Cardiac muscle cell (in vitro differentiated cells and primary cell): Measurements from ENCODE around the gene MMP7. TPM values are rescaled to one million over a fixed set of nuclear protein-coding genes. Genes with fewer than 3 reads are reported as not detected.

Experiments
- DNase-seq, 2 donors: peaks; one replicate each; pipeline versions ENCODE4 v3.0.0 to v3.0.0-alpha.2; 2010 to 2017; ENCODE audit warnings: low read depth in 1 of 2, low spot score in 1 of 2
- H3K27ac ChIP-seq: fragments of 200-600 bp; sonication (generic); 2 replicates; pipeline ENCODE4 v1.5.1; 2016
- H3K27me3 ChIP-seq: fragments of 200-600 bp; sonication (generic); 2 replicates; pipeline ENCODE4 v1.6.0; 2016; ENCODE audit warnings: control low read depth
- H3K36me3 ChIP-seq: fragments of 200-600 bp; sonication (generic); 2 replicates; pipeline ENCODE4 v1.5.1; 2016; ENCODE audit warnings: control low read depth
- H3K4me1 ChIP-seq: fragments of 200-600 bp; sonication (generic); 2 replicates; pipeline ENCODE4 v1.8.1; 2017; ENCODE audit warnings: low read depth, mild to moderate bottlenecking, mixed run types
- H3K4me3 ChIP-seq: fragments of 200-600 bp; sonication (generic); 2 replicates; pipeline ENCODE4 v1.5.1; 2016; ENCODE audit warnings: mild to moderate bottlenecking
- H3K9me3 ChIP-seq: fragments of 200-600 bp; sonication (generic); 2 replicates; pipeline ENCODE4 v1.5.1; 2017; ENCODE audit warnings: low read depth, mild to moderate bottlenecking, control low read depth
- CTCF ChIP-seq: IDR thresholded peaks from 2 replicates; pipeline ENCODE4 v1.5.1; 2012; ENCODE audit warnings: low read depth, mild to moderate bottlenecking, low read length
- polyA plus RNA-seq: library from polyadenylated mRNA; unstranded; fragments of >200 nt; fragmentation: Nextera tagmentation; extraction: Ambion mirVana; gene quantifications from 2 replicates; pipeline ENCODE4 v1.2.1, GENCODE V29; 2016
- total RNA-seq: library from RNA; depleted of rRNA; stranded (reverse); fragments of >200 nt; gene quantifications from 2 replicates; pipeline ENCODE4 v1.2.3, GENCODE V29; 2016

Gene MMP7
- total and polyA plus RNA-seq, 2 experiments from 2014 or later: not detected

GRCh38 chr11:102528618-102529017 lies 1.9 kb downstream of the MMP7 start:
- no peaks in the 10 kb centered on the region for H3K27me3 ChIP-seq
- H3K9me3 ChIP-seq: no peaks in the 10 kb centered on the region
- no peak overlapping the region for H3K4me3 ChIP-seq
- no peak overlapping the region for H3K27ac ChIP-seq
- no peaks in the 10 kb centered on the region for H3K36me3 ChIP-seq
- no peak for DNase-seq
- peaks cover 7% of the 10 kb centered on the region for H3K4me1 ChIP-seq
- no peak for TF ChIP-seq CTCF

GRCh38 chr11:102527684-102528083 lies 2.9 kb downstream of the MMP7 start:
- H3K4me3 ChIP-seq: no peak overlapping the region
- no peaks in the 10 kb centered on the region for H3K36me3 ChIP-seq
- no peaks in the 10 kb centered on the region for H3K9me3 ChIP-seq
- H3K27ac ChIP-seq: no peak overlapping the region
- no peak for TF ChIP-seq CTCF
- H3K4me1 ChIP-seq: peaks cover 7% of the 10 kb centered on the region
- no peaks in the 10 kb centered on the region for H3K27me3 ChIP-seq
- no peak for DNase-seq

GRCh38 chr11:102527041-102527440 lies 3.5 kb downstream of the MMP7 start:
- Histone ChIP-seq H3K27me3 (no peaks in the 10 kb centered on the region), H3K4me1 (peaks cover 7% of the 10 kb centered on the region), H3K27ac (no peak overlapping the region), H3K36me3 (no peaks in the 10 kb centered on the region), H3K9me3 (no peaks in the 10 kb centered on the region), H3K4me3 (no peak overlapping the region)
- no peak for DNase-seq
- no peak for TF ChIP-seq CTCF

GRCh38 chr11:102523887-102524286 lies 6.7 kb downstream of the MMP7 start:
- no peak overlapping the region for H3K27ac ChIP-seq
- H3K4me3 ChIP-seq: no peak overlapping the region
- H3K9me3 ChIP-seq: no peaks in the 10 kb centered on the region
- no peaks in the 10 kb centered on the region for H3K27me3 ChIP-seq
- H3K36me3 ChIP-seq: no peaks in the 10 kb centered on the region
- DNase-seq: no peak
- TF ChIP-seq CTCF: no peak
- peaks cover 7% of the 10 kb centered on the region for H3K4me1 ChIP-seq

GRCh38 chr11:102523189-102523570 lies 7.4 kb downstream of the MMP7 start:
- H3K4me3 ChIP-seq: no peak overlapping the region
- no peaks in the 10 kb centered on the region for H3K36me3 ChIP-seq
- no peaks in the 10 kb centered on the region for H3K9me3 ChIP-seq
- no peak for TF ChIP-seq CTCF
- no peak for DNase-seq
- no peak overlapping the region for H3K27ac ChIP-seq
- H3K4me1 ChIP-seq: peaks cover 7% of the 10 kb centered on the region
- H3K27me3 ChIP-seq: no peaks in the 10 kb centered on the region
